ENCODE measurements around the gene ZAR1. TPM values are rescaled to one million over a fixed set of nuclear protein-coding genes. Genes with fewer than 3 reads are reported as not detected.

The ZAR1 gene
- total RNA-seq, 1 experiment from 2014 or later = not detected

DNA sequence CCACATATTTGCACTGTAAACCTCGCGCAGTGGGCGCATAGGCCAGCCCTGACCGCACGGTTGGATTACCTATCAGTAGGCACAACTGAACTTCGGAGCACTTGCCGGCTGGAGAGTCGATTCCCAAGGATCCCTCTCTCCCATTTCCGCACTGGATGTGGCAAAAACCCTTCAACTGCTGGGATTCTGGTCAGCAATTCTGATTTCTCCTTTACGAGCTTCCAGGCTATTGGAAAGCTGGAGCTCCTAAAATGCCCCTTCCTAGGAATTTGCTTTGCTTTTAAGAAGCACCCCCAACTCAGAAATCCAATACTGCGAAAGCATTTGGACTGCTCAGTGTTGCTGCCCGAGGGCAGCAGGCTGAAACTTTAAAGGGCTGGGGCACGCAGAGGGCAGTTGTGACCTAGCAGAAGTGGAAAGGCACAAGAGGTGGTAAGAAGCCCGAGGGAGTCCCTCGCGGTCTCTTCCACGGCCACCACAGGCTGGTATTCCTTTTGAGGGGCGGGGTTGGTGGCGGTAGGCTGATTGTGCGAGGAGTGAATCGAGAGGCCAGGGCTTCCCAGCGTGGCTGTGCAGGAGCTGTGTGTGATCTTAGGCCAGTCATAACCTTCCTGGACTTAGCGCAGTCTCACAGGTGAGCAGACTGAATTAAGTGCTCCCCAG is 1.6 kb downstream of the ZAR1 start:
- Histone ChIP-seq H3K36me3 (ENCODE audit: insufficient read depth, low read length) (no peaks in the 10 kb centered on the region), H3K9me2 (replicated peaks; ENCODE audit: insufficient read depth, low read length) (no peaks in the 10 kb centered on the region), H3K27me3 (ENCODE audit: low read length) (no peaks in the 10 kb centered on the region), H3K4me2 (ENCODE audit: low read depth, low read length, poor library complexity, severe bottlenecking) (no peak overlapping the region), H3K9ac (ENCODE audit: low read length) (no peak overlapping the region), H3K79me2 (ENCODE audit: low read length) (no peaks in the 10 kb centered on the region), H3K4me3 (ENCODE audit: low read length) (no peak overlapping the region), H3K27ac (ENCODE audit: low read length) (no peak overlapping the region), H2AFZ (ENCODE audit: low read length) (no peak overlapping the region), H3K9me3 (ENCODE audit: low read length) (no peaks in the 10 kb centered on the region), H4K20me1 (ENCODE audit: insufficient read depth, low read depth, low read length) (no peaks in the 10 kb centered on the region), H3K4me1 (ENCODE audit: low read length) (no peaks in the 10 kb centered on the region)
- DNase-seq = no peak

DNA sequence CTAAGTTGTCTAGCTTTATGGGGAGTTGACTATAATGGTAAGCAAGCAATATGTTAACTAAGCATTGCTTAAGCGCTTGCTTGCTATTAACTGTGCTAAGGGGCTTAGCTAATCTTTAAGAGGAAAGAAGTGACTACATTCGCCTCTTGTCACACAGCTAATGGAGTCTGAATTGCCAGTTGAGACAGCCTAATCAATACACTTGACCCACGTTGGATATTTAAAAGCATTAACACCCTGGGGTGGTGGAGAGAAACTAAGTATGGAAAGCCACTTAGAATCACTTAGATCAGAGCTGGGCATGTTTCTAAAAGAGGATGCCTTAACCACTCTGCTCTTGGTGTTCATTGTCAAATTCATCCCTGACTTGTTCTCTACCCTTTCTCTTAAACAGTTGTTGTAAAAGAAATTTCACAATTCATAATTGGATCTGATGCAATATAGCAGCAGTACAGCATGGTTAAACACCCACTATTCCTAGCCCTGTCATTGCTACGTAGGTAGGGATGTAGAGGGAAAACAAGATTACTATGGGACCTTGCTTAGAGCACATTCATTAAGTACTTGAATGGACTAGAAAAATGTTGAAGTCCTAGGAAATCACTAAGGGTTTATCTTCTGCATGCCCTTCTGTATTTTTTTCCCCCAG is 3.5 kb downstream of the ZAR1 start:
- no peak overlapping the region for H3K4me3 ChIP-seq (ENCODE audit: low read length)
- H3K9me2 ChIP-seq (replicated peaks; ENCODE audit: insufficient read depth, low read length) = no peaks in the 10 kb centered on the region
- H3K27me3 ChIP-seq (ENCODE audit: low read length) = no peaks in the 10 kb centered on the region

DNA sequence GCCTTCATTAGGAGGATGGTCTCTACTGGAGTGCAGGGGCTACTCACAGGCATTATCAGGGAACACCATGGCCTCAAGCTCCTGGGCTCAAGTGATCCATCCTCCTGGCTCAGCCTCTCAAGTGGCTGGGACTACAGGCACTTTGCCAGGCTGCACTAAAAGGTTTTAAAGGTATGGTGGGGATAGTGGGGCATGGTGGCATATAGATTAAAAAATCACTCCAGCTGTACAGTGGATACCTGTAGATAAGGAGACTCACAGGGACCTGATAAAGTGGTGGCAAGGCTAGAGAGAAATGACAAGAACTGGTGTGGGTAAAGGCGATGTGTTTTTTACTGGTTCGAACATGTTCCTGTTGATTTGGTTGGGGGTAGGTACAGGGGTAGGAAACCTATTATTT is 5.9 kb downstream of the ZAR1 start:
- H3K4me1 ChIP-seq (ENCODE audit: low read length) = no peaks in the 10 kb centered on the region
- no peaks in the 10 kb centered on the region for H3K79me2 ChIP-seq (ENCODE audit: low read length)

More for the DNA sequence above, 3.5 kb downstream of the ZAR1 start:
- H3K36me3 ChIP-seq (ENCODE audit: insufficient read depth, low read length) = peaks cover under 1% of the 10 kb centered on the region; the same call in 1 of the 2 replicates
- no peak overlapping the region for H2AFZ ChIP-seq (ENCODE audit: low read length)
- DNase-seq = no peak
- no peak overlapping the region for H3K27ac ChIP-seq (ENCODE audit: low read length)
- no peaks in the 10 kb centered on the region for H4K20me1 ChIP-seq (ENCODE audit: insufficient read depth, low read depth, low read length)
- no peak overlapping the region for H3K9ac ChIP-seq (ENCODE audit: low read length)
- H3K4me1 ChIP-seq (ENCODE audit: low read length) = no peaks in the 10 kb centered on the region
- no peaks in the 10 kb centered on the region for H3K79me2 ChIP-seq (ENCODE audit: low read length)
- H3K9me3 ChIP-seq (ENCODE audit: low read length) = no peaks in the 10 kb centered on the region
- no peak overlapping the region for H3K4me2 ChIP-seq (ENCODE audit: low read depth, low read length, poor library complexity, severe bottlenecking)

DNA sequence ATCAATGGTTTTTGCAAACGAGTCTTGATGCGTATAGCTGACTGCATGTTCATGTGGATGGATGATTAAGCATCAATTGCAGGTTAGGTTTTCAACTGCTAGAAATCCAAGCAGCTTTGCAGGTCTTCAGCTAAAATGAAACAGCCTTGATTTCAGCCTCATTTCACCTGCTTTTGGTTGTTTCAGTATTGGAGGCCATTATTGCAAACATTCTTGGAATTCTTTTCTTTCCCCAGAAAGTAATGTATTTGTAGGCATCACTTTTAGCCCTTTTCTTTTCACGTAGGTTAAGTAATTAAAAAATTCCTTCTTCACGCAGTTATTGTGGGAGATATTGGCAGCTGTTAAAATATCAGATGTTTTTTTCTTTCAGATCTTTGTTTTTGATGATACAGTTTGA is 8.8 kb downstream of the ZAR1 start:
- Histone ChIP-seq H2AFZ (ENCODE audit: low read length) (no peak overlapping the region), H3K27ac (ENCODE audit: low read length) (no peak overlapping the region), H3K4me1 (ENCODE audit: low read length) (no peaks in the 10 kb centered on the region), H3K79me2 (ENCODE audit: low read length) (no peaks in the 10 kb centered on the region), H3K36me3 (ENCODE audit: insufficient read depth, low read length) (peaks cover 8% of the 10 kb centered on the region; the same call in 1 of the 2 replicates), H3K4me2 (ENCODE audit: low read depth, low read length, poor library complexity, severe bottlenecking) (no peak overlapping the region), H3K9ac (ENCODE audit: low read length) (no peak overlapping the region), H3K9me3 (ENCODE audit: low read length) (no peaks in the 10 kb centered on the region), H3K27me3 (ENCODE audit: low read length) (no peaks in the 10 kb centered on the region), H4K20me1 (ENCODE audit: insufficient read depth, low read depth, low read length) (no peaks in the 10 kb centered on the region), H3K9me2 (replicated peaks; ENCODE audit: insufficient read depth, low read length) (no peaks in the 10 kb centered on the region), H3K4me3 (ENCODE audit: low read length) (no peak overlapping the region)
- DNase-seq = no peak

More for the DNA sequence above, 5.9 kb downstream of the ZAR1 start:
- Histone ChIP-seq H3K4me3 (ENCODE audit: low read length) (no peak overlapping the region), H3K9ac (ENCODE audit: low read length) (no peak overlapping the region), H3K27ac (ENCODE audit: low read length) (no peak overlapping the region), H3K36me3 (ENCODE audit: insufficient read depth, low read length) (peaks cover 3% of the 10 kb centered on the region; the same call in 1 of the 2 replicates), H3K27me3 (ENCODE audit: low read length) (no peaks in the 10 kb centered on the region), H3K9me3 (ENCODE audit: low read length) (no peaks in the 10 kb centered on the region), H3K4me2 (ENCODE audit: low read depth, low read length, poor library complexity, severe bottlenecking) (no peak overlapping the region), H3K9me2 (replicated peaks; ENCODE audit: insufficient read depth, low read length) (no peaks in the 10 kb centered on the region), H4K20me1 (ENCODE audit: insufficient read depth, low read depth, low read length) (no peaks in the 10 kb centered on the region), H2AFZ (ENCODE audit: low read length) (no peak overlapping the region)
- DNase-seq = no peak

DNA sequence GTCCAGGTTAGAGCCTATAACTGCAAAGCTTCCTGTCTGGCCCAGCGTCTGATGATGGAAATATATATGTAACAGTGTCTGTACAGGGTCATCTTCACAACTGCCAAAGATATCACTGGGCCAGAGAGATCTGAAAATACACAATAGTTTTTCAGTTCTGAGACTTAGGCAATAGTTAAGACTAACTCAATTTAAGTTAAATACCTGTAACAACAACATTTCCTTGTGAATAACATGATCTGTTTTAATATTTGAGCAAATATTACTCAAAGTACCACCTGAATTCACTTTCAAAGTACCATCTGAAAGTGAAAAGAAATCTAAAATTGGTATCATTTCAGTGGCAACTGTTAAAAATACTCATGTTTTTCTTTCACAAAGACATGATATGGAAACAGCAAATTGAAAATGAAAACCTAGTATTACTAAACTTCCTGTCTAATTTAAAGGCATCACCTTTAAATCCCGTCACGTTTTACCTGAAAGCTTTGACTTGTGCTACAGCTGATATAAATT is 9.6 kb downstream of the ZAR1 start:
- Histone ChIP-seq H3K27ac (ENCODE audit: low read length) (no peak overlapping the region), H3K4me3 (ENCODE audit: low read length) (no peak overlapping the region), H2AFZ (ENCODE audit: low read length) (no peak overlapping the region), H3K27me3 (ENCODE audit: low read length) (no peaks in the 10 kb centered on the region), H3K36me3 (ENCODE audit: insufficient read depth, low read length) (peaks cover 14% of the 10 kb centered on the region; the same call in 1 of the 2 replicates), H3K79me2 (ENCODE audit: low read length) (no peaks in the 10 kb centered on the region), H3K9me2 (replicated peaks; ENCODE audit: insufficient read depth, low read length) (no peaks in the 10 kb centered on the region), H3K9me3 (ENCODE audit: low read length) (no peaks in the 10 kb centered on the region), H3K9ac (ENCODE audit: low read length) (no peak overlapping the region), H4K20me1 (ENCODE audit: insufficient read depth, low read depth, low read length) (no peaks in the 10 kb centered on the region), H3K4me1 (ENCODE audit: low read length) (no peaks in the 10 kb centered on the region), H3K4me2 (ENCODE audit: low read depth, low read length, poor library complexity, severe bottlenecking) (no peak overlapping the region)
- no peak for DNase-seq

DNA sequence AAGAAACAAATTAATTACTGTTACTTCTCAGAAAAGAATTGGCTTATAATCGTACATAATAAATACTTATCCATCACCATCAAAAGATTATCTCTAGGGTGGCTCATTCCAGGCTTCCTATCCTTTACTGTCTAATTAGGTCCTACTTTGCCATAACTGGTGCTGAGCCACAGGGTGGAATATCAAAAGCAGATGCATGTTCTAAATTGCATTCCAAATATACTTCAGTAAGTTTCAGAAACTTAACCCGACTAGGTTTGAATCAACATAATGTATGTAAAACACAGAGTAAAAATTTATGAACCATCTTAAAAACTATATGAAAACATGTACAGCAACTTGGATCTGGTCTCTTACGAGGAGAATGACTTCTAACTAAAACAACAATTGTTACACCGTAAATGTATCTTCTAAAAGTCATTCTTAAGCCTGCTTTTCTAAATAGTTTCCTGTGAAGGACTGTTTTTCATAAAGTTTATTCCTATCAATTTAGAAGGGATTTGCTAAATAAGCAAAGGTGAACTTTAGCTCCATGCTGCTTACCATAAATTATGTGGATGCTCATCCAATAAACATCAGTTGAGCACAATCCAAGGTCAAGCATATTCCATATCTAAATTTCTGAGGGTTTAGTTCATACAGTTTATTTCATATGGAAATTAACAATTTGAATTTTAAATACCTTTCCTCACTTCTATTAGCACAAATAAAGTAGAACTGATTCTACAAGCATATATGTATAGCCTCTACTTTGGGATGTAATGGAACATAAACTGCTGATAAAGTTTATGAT is 13.4 kb downstream of the ZAR1 start:
- Histone ChIP-seq H3K27me3 (ENCODE audit: low read length) (no peaks in the 10 kb centered on the region), H3K9me3 (ENCODE audit: low read length) (no peaks in the 10 kb centered on the region), H3K9me2 (replicated peaks; ENCODE audit: insufficient read depth, low read length) (no peaks in the 10 kb centered on the region), H4K20me1 (ENCODE audit: insufficient read depth, low read depth, low read length) (no peaks in the 10 kb centered on the region), H3K4me2 (ENCODE audit: low read depth, low read length, poor library complexity, severe bottlenecking) (no peak overlapping the region), H2AFZ (ENCODE audit: low read length) (no peak overlapping the region), H3K9ac (ENCODE audit: low read length) (no peak overlapping the region), H3K27ac (ENCODE audit: low read length) (no peak overlapping the region), H3K79me2 (ENCODE audit: low read length) (no peaks in the 10 kb centered on the region), H3K4me1 (ENCODE audit: low read length) (no peaks in the 10 kb centered on the region), H3K4me3 (ENCODE audit: low read length) (no peak overlapping the region), H3K36me3 (ENCODE audit: insufficient read depth, low read length) (peaks cover 21% of the 10 kb centered on the region; the same call in 1 of the 2 replicates)
- no peak for DNase-seq

DNA sequence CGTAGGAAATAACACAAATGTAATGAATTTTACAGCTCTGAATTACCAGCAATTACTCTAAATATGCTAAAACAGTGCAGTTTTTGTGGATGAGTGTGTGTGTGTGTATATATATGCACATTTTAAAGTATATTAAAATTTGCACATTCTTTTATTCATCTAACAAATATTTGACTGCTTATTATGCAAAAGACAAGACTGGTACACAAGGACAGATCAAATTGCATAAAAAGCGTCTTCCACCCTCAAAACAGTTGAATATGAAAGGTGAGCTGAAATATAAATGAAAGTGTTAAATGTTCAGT is 13.9 kb downstream of the ZAR1 start:
- Histone ChIP-seq H3K4me1 (ENCODE audit: low read length) (no peaks in the 10 kb centered on the region), H3K79me2 (ENCODE audit: low read length) (no peaks in the 10 kb centered on the region), H3K9me2 (replicated peaks; ENCODE audit: insufficient read depth, low read length) (no peaks in the 10 kb centered on the region), H3K36me3 (ENCODE audit: insufficient read depth, low read length) (peaks cover 18% of the 10 kb centered on the region; the same call in 1 of the 2 replicates), H3K9me3 (ENCODE audit: low read length) (no peaks in the 10 kb centered on the region), H3K4me2 (ENCODE audit: low read depth, low read length, poor library complexity, severe bottlenecking) (no peak overlapping the region), H4K20me1 (ENCODE audit: insufficient read depth, low read depth, low read length) (no peaks in the 10 kb centered on the region), H3K4me3 (ENCODE audit: low read length) (no peak overlapping the region), H3K27me3 (ENCODE audit: low read length) (no peaks in the 10 kb centered on the region), H3K9ac (ENCODE audit: low read length) (no peak overlapping the region), H2AFZ (ENCODE audit: low read length) (no peak overlapping the region), H3K27ac (ENCODE audit: low read length) (no peak overlapping the region)
- DNase-seq = no peak

DNA sequence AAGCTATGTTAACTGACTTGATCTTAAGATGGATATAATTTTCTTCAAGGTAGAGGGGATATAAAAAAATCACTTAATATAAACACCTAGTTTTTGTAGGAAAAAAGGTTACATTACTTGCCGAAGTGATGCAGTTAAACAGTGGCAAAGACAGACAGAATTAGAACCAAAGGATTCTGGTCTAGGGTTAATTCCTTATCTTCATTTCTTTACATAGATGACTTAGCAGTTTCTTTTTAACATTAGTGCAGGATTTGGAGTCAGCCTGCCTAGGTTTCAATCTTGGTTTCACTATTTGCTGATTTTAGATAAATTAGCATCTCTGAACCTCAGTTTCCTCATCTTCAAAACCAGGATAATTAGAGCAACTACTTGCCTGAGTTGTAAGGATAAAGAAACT is 14.3 kb downstream of the ZAR1 start:
- DNase-seq = no peak
- Histone ChIP-seq H4K20me1 (ENCODE audit: insufficient read depth, low read depth, low read length) (no peaks in the 10 kb centered on the region), H3K27ac (ENCODE audit: low read length) (no peak overlapping the region), H3K9ac (ENCODE audit: low read length) (no peak overlapping the region), H3K79me2 (ENCODE audit: low read length) (no peaks in the 10 kb centered on the region), H3K9me3 (ENCODE audit: low read length) (no peaks in the 10 kb centered on the region), H3K4me1 (ENCODE audit: low read length) (no peaks in the 10 kb centered on the region), H3K9me2 (replicated peaks; ENCODE audit: insufficient read depth, low read length) (no peaks in the 10 kb centered on the region), H3K36me3 (ENCODE audit: insufficient read depth, low read length) (peaks cover 18% of the 10 kb centered on the region; the same call in 1 of the 2 replicates), H3K4me3 (ENCODE audit: low read length) (no peak overlapping the region), H3K27me3 (ENCODE audit: low read length) (no peaks in the 10 kb centered on the region), H3K4me2 (ENCODE audit: low read depth, low read length, poor library complexity, severe bottlenecking) (no peak overlapping the region), H2AFZ (ENCODE audit: low read length) (no peak overlapping the region)

Measured in Karpas-422 (cell line).